BJ (cell line): ENCODE results near the gene MROH7. TPM values are rescaled to one million over a fixed set of nuclear protein-coding genes. Genes with fewer than 3 reads are reported as not detected.

Source experiments
- CTCF ChIA-PET: fragments of 350-600 bp; formaldehyde crosslinking; extraction: SDS; loops from one replicate; lab custom pipeline; 2021; ENCODE audit warnings: antibody characterized with exemption, inconsistent platforms; lab: Yijun Ruan, JAX
- POLR2A ChIA-PET: fragments of 300-600 bp; sonication (Branson Sonifier 250); formaldehyde crosslinking; extraction: SDS; loops from one replicate; lab custom pipeline; 2021; ENCODE audit warnings: antibody characterized with exemption; lab: Charles Lee
- DNase-seq: peaks from one replicate; pipeline ENCODE4 v3.0.0-alpha.2; 2011; ENCODE audit warnings: low read depth
- H3K27me3 ChIP-seq: 2 replicates; pipeline ENCODE4 v1.6.0; 2011; ENCODE audit warnings: low read length; ENCODE audit not compliant: control insufficient read depth, insufficient read depth
- H3K36me3 ChIP-seq: 2 replicates; pipeline ENCODE4 v1.5.1; 2011; ENCODE audit warnings: low read length; ENCODE audit not compliant: control insufficient read depth, insufficient read depth
- H3K4me3 ChIP-seq: 2 replicates; pipeline ENCODE4 v1.5.1; 2011; ENCODE audit warnings: low read depth, mild to moderate bottlenecking, control low read depth, low read length
- polyA plus RNA-seq: library from polyadenylated mRNA; depleted of rRNA; stranded (reverse); fragments of >200 nt; gene quantifications from 2 replicates; pipeline ENCODE4 v1.2.3, GENCODE V29; 2011
- TF ChIP-seq, protein P1 (sequence below): IDR thresholded peaks from 2 replicates; pipeline ENCODE4 v1.5.1; 2011; ENCODE audit warnings: low read depth, mild to moderate bottlenecking, control low read depth, inconsistent platforms, low read length, moderate library complexity; ENCODE audit not compliant: insufficient read depth

Gene MROH7
- polyA plus RNA-seq, 1 experiment = 0.10 TPM

GRCh38 chr1:54640361-54640760 is 1.2 kb upstream of the MROH7 start:
- CTCF ChIA-PET = no interaction called here
- TF ChIP-seq, protein P1, sequence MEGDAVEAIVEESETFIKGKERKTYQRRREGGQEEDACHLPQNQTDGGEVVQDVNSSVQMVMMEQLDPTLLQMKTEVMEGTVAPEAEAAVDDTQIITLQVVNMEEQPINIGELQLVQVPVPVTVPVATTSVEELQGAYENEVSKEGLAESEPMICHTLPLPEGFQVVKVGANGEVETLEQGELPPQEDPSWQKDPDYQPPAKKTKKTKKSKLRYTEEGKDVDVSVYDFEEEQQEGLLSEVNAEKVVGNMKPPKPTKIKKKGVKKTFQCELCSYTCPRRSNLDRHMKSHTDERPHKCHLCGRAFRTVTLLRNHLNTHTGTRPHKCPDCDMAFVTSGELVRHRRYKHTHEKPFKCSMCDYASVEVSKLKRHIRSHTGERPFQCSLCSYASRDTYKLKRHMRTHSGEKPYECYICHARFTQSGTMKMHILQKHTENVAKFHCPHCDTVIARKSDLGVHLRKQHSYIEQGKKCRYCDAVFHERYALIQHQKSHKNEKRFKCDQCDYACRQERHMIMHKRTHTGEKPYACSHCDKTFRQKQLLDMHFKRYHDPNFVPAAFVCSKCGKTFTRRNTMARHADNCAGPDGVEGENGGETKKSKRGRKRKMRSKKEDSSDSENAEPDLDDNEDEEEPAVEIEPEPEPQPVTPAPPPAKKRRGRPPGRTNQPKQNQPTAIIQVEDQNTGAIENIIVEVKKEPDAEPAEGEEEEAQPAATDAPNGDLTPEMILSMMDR = no peak
- no peaks in the 10 kb centered on the region for H3K36me3 ChIP-seq
- peaks cover 5% of the 10 kb centered on the region; the same call in 1 of the 2 replicates for H3K27me3 ChIP-seq
- DNase-seq = no peak
- POLR2A ChIA-PET = interaction anchor here (0.5 kb wide), 1 partner anchor 187 kb away, joined by 4 read pairs; no protein-coding TSS in a partner anchor
- no peak overlapping the region for H3K4me3 ChIP-seq

DNA sequence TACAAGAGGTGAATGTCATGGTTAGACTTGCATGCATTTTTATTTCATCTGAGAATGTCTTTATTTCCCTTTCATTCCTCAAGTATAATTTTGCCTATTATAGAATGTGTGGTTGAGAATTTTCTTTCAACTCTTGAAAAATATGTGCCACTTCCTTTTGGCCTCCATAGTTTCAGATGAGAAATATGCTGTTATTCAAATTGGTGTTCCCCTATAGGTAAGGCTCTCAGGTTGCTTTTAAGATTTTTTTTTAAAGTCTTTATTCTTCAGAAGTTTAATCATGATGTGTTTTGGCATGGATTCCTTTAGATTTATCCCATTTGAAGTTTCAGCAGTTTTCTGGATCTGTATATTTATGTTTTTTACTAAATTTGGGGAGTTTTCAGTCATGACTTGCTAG is 2.1 kb downstream of the MROH7 start:
- no peak for DNase-seq
- Histone ChIP-seq H3K27me3 (peaks cover 3% of the 10 kb centered on the region; the same call in 1 of the 2 replicates), H3K4me3 (no peak overlapping the region), H3K36me3 (no peaks in the 10 kb centered on the region)
- CTCF ChIA-PET = no interaction called here
- TF ChIP-seq, protein P1 = no peak
- POLR2A ChIA-PET = no interaction called here

DNA sequence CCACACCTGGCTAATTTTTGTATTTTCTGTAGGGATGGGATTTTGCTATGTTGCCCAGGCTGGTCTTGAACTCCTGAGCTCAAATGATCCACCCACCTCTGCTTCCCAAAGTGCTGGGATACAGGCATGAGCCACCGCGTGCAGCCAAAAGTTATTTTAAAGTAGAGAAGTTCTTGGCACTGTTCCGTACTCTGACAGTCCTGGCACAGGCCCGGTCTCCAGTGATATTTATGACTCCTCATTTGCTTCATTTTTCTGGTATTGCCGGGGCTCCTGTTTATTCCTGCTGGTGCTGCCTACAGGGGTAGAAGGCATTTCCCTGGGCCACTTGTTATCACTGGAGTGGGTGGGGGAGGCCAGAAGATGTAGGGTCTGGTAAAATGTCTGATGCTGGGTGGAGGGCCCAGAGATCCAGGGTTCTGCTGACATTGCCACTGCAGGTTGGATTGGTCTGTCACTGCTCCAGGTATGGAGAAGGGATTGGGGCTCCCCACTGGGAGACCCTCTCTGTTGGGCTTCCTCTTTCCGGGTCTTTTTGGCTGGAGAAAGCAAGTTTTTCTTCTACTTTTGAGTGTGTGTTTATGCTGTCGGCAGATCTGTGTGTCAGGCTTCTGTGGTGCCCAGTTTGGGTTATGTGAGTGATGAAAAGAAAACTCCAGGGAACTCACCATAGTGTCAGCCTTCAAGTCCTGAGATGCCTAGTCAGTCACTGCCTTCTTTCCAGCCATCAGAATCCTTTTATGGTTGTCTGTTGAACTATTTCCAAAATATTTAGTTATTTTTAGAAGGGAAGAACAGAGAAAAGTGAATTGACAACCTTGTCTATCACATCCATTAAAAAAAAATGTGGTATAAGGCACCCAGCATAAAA is 4.5 kb downstream of the MROH7 start:
- H3K4me3 ChIP-seq = no peak overlapping the region
- TF ChIP-seq, protein P1 = no peak
- ChIA-PET POLR2A (no interaction called here), CTCF (no interaction called here)
- no peak for DNase-seq
- no peaks in the 10 kb centered on the region for H3K36me3 ChIP-seq
- peaks cover 13% of the 10 kb centered on the region for H3K27me3 ChIP-seq

GRCh38 chr1:54649130-54649898 is 7.7 kb downstream of the MROH7 start:
- no peak for DNase-seq
- Histone ChIP-seq H3K4me3 (no peak overlapping the region), H3K27me3 (peaks cover 13% of the 10 kb centered on the region), H3K36me3 (no peaks in the 10 kb centered on the region)
- POLR2A ChIA-PET = no interaction called here
- TF ChIP-seq, protein P1 = no peak
- CTCF ChIA-PET = no interaction called here

GRCh38 chr1:54649921-54650320 is 8.3 kb downstream of the MROH7 start:
- POLR2A ChIA-PET = no interaction called here
- CTCF ChIA-PET = no interaction called here
- Histone ChIP-seq H3K4me3 (no peak overlapping the region), H3K36me3 (no peaks in the 10 kb centered on the region), H3K27me3 (peaks cover 13% of the 10 kb centered on the region)
- no peak for DNase-seq
- TF ChIP-seq, protein P1 = no peak
